ENCODE results near the gene EPN3.

The EPN3 gene

DNA sequence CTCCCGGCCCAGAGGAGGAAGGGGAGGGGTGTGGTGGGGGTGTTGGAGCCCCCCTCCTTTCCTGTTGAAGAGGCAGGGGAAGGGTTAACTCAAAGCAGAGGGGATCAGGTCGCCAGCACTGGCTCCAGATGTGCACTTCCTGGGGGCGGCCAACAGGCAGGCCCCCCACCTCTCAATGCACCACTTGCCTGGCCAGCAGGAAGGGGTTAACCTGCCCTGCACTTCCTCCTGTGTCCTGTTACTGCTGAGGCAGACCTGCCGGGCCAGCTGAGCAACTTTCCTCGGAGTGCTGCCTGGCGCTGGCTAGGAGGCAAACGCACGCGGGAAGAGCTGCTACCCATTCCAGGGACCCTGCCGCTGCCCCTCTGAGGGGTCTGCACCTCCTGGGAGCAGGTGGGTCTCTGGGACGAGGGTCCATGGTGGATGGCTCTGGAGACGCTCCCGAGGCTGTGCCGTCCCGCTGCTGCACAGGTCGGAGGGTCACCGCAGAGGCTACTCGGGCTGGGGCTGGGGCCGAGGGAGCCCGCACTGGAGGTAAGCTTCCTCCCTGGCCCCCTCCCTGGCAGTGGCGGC lies at the start of gene EPN3:
EPN3 (plus strand) TSS at position 284 of the 573 bp plus-strand sequence. CDS start 3,822 bp downstream, outside the sequence.
- DNase-seq: no peak

GRCh38 chr17:50483266-50483665 lies 49.3 kb upstream of the EPN3 start:
- DNase-seq: no peak

DNA sequence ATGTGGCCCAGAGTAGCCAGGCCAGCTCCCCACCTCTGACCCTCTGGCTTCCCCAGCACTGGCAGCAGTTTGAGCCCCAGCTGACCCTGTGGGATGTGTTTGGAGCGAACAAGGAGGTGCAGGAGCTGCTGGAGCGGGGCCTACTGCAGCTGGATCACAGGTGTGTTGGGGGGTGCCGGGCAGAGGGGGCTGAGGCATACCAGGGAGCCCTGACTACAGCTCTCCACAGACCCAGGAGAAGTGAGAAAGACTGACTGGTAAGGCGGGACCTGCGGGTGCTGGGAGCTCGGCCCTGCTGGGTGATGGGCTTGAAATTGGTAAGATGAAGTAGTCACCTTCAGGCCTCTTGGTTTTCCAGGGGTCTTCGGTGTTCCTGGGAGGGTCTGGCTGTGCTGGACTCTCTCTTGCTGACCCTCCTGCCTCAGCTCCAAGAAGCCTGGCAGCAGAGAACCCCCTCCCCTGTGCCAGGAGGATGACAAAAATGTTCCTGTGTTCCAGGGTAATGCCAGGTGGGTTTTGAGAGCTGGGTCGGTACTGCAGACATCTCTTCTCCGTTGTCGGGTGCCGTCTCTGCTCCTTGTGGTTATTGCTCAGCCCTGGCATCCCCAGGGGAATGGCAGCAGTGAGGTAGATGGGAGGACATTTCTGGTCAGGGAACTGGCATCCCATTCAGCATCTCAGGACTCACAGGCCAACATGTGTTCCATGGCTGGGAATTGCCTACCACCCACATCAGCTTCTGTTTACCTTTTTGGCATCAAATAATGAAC lies 48.0 kb upstream of the EPN3 start:
- DNase-seq: no peak

DNA sequence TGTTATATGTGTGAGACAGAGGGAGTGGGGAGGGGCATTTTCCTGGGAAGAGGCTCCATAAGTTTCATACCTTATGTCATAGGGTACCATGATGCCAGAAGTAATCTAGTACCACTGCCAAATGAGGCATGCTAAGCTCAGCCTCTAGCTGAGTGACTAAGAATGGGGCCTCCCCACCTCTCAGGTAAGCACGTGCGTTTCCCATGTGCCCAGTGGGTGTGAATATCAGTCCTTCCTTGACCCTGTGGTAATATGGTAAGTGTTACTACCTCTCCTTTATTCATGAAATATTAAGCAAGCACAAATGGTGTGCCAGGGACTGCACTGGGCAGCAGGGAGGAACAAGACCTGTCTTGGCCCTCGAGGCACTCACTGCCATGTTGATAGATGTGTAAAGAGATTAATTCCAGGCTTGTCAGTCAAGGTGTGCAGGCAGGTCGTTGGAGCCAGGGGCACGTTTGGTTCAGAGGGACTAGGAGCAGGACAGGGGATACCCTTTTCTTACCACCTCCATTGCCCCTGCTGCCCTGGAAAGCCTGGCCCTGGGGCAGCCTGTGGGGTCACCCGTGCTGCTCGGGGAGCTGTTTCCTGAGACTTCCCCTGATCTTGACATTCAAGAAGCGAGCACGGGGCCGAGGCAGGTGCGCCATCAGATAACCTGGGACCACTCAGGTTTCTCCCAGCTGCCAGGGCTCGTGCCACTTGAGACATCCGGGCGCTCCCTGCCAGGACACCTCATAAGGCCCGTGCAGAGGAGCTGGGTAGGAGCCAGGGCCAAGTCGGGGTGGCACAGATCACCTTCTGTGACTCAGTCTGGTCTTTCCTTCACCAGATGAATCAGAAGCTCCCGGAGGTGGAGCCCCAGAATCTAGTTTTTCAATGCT lies 45.1 kb upstream of the EPN3 start:
- DNase-seq: no peak

DNA sequence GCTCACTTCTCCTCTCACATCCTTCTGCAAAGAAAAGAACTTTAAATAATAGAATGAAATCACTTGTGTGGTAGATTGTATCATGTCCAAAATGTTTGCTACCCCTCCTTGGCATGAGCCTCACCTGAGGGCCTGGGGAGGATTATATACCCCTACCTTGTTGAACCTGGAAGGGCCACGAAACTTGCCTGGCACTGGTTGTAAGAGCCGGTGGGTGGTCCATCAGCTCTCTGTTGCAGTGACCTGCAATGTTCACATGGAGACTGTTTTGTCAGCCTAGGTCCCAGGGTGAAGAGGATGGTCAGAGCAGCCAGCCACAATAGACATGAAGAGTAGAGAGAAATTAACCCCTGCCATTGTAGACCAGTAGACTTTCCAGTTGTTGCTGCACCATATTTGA lies 43.7 kb upstream of the EPN3 start:
- DNase-seq: no peak

DNA sequence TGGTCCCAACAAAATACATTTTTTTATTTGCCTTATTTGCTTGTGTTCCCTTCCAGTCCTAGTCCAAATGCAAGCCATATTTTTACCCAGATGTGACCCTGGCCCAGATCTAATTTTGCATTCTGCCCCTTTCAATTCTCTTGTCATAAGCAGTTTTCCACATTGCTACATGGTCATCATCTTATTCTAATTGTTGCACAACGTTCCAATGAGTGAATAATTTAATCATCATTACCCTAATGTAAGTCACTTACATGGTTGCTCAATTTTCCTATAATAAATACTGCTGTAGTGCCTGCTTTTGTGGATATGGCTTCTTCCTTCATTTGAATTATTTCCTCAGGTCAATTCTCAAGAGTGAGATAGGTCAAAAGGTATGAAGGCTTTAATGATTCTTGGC lies 41.0 kb upstream of the EPN3 start:
- DNase-seq: no peak

DNA sequence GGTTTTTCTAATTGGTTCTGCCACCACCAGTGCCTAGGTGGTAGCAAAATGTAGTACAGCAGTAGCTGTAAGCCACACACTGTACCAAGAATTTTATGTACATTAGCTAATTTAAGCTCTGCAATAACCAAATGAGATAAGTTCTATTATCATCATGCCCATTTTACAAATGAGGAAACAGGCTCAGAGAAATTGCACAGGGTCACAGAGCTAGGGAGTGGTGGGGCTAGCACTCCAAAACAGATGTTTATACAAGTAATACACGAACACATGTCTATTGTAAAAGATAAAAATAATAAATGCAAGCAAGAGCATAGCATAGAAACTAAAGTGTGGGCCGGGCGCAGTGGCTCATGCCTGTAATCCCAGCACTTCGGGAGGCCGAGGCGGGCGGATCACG lies 40.3 kb upstream of the EPN3 start:
- no peak for DNase-seq

- DNase-seq: no peak
These were observed 38.8 kb upstream of the EPN3 start for GRCh38 chr17:50493744-50494143.

DNA sequence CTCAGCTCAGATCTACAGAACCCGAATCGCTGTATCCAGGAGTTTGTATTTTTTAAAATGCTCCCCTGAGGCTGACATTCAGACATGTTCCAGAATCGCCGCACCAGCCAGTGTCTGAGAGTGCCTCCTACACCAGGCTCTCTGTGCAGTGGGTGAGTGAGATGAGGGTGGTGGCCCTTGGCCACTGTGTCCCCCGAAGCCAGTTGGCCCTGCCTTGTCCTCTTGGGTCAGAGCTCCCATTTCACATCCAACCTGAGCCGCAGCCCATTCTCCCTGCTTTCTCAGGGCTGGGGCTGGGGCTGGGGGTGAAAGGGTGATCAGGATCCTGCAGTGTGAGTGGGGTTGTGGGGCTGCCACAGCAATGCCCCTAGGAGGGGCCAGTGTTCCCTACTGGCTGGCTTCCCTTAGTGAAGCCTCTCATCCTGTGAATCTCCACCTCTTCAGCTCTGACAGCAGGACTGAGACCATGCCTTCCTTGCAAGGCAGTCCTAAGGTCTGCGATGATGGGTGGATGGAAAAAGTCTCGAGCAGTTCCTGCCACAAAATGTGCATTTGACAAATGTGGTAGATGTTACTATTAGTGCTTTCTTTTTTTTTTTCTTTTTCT lies 37.2 kb upstream of the EPN3 start:
- no peak for DNase-seq

DNA sequence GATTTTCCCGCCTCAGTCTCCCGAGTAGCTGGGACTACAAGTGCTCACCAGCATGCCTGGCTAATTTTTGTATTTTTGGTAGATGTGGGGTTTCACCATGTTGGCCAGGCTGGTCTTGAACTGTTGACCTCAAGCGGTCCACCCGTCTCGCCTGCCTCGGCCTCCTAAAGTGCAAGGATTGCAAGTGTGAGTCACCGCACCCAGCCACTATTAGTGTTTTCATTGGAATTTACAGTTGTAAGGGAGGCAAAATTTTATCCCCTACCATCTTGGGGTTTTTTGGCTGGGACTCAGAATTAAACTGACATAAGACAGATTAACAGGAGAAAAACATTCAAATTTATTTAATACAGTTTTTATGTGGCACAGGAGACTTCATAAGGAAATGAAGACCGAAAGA lies 36.6 kb upstream of the EPN3 start:
- DNase-seq: no peak

- no peak for DNase-seq
These were observed 34.3 kb upstream of the EPN3 start for GRCh38 chr17:50498021-50498874.

DNA sequence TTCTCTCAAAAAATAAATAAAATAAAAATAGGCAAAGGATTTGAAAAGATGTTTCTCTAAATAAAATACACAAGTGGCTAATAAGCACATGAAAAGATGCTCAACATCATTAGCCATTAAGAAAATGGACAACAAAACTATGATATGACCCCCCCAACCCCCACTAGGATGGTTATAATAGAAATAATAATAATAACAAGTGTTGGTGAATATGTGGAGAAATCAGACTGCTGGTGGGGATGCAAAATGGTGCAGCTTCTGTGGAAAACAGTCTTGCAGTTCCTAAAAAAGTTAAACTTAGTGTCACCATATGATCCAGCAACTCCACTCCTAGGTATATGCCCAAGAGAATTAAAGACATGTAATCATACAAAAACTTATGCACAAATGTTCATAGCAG lies 33.3 kb upstream of the EPN3 start:
- no peak for DNase-seq

DNA sequence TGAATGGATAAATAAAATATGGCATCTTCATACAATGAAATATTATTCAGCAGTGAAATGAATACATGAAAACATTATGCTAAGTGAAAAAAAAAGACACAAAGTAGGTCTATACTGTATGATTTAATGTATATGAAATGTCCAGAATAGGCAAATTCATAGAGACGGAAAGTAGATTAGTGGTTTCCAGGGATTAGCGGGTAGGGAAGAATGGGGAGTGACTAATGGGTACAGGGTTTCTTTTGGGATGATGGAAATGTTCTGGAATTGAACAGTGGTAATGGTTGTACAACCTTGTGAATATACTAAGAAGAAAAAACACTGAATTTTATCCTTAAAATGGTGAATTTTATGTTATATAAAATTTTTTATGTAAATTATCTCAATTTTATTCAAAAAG lies 32.8 kb upstream of the EPN3 start:
- no peak for DNase-seq

DNA sequence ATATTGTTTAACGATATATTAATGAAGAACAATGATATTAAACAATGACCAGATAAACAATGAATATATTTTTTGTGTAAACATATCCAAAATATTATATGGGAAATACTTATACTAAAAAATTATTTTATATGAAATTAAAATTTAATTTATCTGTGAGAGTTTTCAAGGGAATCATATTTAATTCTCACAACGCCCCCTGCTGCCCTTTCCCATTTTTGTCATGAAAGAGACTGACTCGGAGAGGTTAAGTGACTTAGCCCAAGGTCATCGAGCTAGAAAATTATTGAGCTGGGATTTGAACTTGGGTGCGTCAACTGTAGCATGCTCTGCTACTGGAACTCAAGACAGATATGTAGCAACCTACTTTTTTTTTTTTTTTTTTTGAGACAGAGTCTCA lies 31.5 kb upstream of the EPN3 start:
- DNase-seq: no peak

DNA sequence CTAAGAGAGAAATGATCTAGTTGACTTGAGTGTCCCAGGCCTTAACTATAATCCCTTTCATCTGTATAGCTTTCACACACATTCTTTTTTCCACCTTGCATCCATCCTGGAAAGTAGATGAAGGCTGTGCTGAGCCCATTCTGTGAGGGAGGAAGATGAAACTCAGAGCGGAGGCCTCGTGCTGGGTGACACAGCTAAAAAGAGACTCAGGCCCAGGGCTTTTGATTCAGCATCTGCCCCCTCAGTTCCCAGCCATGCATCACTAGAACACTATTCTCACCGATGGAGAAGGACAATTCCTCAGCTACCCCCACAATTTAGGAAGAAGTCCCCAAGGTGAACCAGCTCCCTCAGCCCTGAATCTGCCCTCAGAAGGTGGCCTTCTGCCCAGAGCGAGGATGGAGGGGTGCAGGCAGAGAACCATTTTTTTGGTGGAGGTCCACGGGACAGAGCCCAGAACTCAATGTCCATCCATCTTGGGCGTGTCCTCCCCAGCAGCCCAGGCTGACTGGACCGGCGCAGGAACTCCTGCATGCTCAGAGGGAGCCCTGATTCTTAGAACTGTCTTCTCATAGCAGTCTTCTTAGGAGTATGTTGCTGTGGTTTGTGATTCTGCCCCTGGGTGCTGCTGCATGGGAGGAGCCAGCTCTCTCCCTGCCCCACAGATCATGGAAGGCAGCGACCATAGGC lies 30.1 kb upstream of the EPN3 start:
- no peak for DNase-seq

DNA sequence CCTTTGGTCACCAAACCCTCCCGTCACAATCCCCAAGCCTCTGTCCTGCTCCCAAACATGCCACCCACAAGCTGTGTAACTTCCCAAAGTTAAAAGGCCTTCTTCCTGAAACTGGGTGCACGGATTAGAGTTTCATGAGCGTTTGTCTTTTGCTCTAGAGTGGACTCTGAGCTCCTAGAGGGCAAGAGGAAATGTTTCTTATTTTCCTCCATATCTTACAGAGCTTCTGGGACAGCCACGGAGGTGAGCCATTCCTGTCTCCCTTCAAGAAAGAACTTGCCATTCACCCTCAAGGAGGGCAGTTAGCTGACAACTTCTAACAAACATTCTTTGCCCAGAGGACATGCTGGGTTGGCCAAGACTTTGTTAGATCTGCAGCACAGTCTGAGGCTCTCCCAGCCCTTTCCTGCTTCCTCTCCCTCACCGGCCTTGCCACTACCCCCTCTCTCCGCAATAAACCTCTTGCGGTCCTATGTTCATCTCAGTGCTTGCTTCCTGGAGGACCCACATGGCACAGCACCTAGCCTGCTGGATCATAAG lies 26.9 kb upstream of the EPN3 start:
- no peak for DNase-seq

GRCh38 chr17:50506298-50506697 lies 26.2 kb upstream of the EPN3 start:
- no peak for DNase-seq

GRCh38 chr17:50507871-50508572 lies 24.5 kb upstream of the EPN3 start, which contains the start of gene MYCBPAP:
TSS of gene MYCBPAP (plus strand) at chr17:50508439. CDS start at chr17:50508675, 236 bp downstream.
- no peak for DNase-seq

- DNase-seq: no peak
These were observed 23.7 kb upstream of the EPN3 start for GRCh38 chr17:50508573-50509460.

- no peak for DNase-seq
These were observed 21.5 kb upstream of the EPN3 start for GRCh38 chr17:50511058-50511457.
